ENCODE measurements around the gene ELL2. TPM values are rescaled to one million over a fixed set of nuclear protein-coding genes. Genes with fewer than 3 reads are reported as not detected.

Gene ELL2
- total RNA-seq, 1 donor from 2014 or later: 76.3 TPM

- Histone ChIP-seq H3K4me3 (ENCODE audit: low read depth, low read length) (no peak overlapping the region), H3K27me3 (ENCODE audit: control insufficient read depth, insufficient read depth, low read length) (no peaks in the 10 kb centered on the region), H3K36me3 (ENCODE audit: control insufficient read depth, insufficient read depth, low read length) (no peaks in the 10 kb centered on the region)
- DNase-seq (ENCODE audit: low read depth) (no peak), FAIRE-seq (no peak)
- no peak for TF ChIP-seq CTCF (IDR thresholded peaks at IDR 0.05; ENCODE audit: insufficient read depth, low read length, severe bottlenecking)
These were observed 26.4 kb upstream of the ELL2 start for GRCh38 chr5:95988094-95988493.

GRCh38 chr5:95986937-95987520, 25.4 kb upstream of the ELL2 start:
- Histone ChIP-seq H3K36me3 (ENCODE audit: control insufficient read depth, insufficient read depth, low read length) (no peaks in the 10 kb centered on the region), H3K4me3 (ENCODE audit: low read depth, low read length) (no peak overlapping the region), H3K27me3 (ENCODE audit: control insufficient read depth, insufficient read depth, low read length) (no peaks in the 10 kb centered on the region)
- peak; percentile 29 for DNase-seq (ENCODE audit: low read depth)
- TF ChIP-seq CTCF (IDR thresholded peaks at IDR 0.05; ENCODE audit: insufficient read depth, low read length, severe bottlenecking): no peak
- no peak for FAIRE-seq

DNA sequence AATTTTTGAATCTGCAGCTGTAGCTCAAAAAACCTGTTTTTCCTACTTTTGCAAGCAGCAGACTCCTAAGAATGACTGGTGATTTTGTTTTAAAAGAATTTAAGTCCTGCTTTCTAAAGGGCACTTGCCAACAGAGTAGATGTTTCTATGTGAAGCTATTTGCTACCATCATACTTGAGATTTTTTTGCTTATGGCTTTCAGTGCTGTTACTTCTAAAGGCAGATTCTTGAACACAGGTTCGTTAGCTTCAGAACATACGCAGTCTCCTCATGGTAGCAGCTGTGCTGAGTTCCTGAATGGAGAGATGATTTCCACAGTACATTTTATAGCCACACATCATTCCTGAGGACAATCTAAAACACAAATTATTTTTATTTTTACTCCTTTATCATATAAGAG, 24.4 kb upstream of the ELL2 start:
- TF ChIP-seq CTCF (IDR thresholded peaks at IDR 0.05; ENCODE audit: insufficient read depth, low read length, severe bottlenecking): no peak
- no peaks in the 10 kb centered on the region for H3K27me3 ChIP-seq (ENCODE audit: control insufficient read depth, insufficient read depth, low read length)
- H3K36me3 ChIP-seq (ENCODE audit: control insufficient read depth, insufficient read depth, low read length): no peaks in the 10 kb centered on the region
- no peak overlapping the region for H3K4me3 ChIP-seq (ENCODE audit: low read depth, low read length)
- DNase-seq (ENCODE audit: low read depth) (no peak), FAIRE-seq (no peak)

DNA sequence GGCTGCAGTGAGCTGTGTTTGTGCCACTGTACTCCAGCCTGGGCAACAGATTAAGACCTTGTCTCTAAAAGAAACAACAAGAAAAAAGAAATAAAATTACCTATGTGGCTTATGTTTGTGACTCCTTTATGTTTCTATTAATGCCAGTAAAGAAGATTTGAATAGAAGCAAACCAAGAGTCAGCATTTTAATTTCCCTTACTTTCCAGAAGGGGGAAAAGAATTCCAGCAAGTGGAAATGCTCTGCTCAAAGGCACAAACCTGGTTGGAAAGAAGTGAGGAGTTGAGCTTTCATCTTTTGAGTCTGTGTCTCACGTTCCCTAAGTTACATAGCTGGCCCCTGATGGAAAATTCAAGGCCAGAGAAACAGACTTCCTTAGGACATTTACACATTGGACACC, 23.6 kb upstream of the ELL2 start:
- no peak for FAIRE-seq
- no peak for TF ChIP-seq CTCF (IDR thresholded peaks at IDR 0.05; ENCODE audit: insufficient read depth, low read length, severe bottlenecking)
- H3K36me3 ChIP-seq (ENCODE audit: control insufficient read depth, insufficient read depth, low read length): no peaks in the 10 kb centered on the region
- no peak for DNase-seq (ENCODE audit: low read depth)
- no peaks in the 10 kb centered on the region for H3K27me3 ChIP-seq (ENCODE audit: control insufficient read depth, insufficient read depth, low read length)
- no peak overlapping the region for H3K4me3 ChIP-seq (ENCODE audit: low read depth, low read length)

GRCh38 chr5:95984287-95984938, 22.8 kb upstream of the ELL2 start:
- peak; percentile 60 for DNase-seq (ENCODE audit: low read depth)
- no peak overlapping the region for H3K4me3 ChIP-seq (ENCODE audit: low read depth, low read length)
- FAIRE-seq: no peak
- no peak for TF ChIP-seq CTCF (IDR thresholded peaks at IDR 0.05; ENCODE audit: insufficient read depth, low read length, severe bottlenecking)
- H3K36me3 ChIP-seq (ENCODE audit: control insufficient read depth, insufficient read depth, low read length): no peaks in the 10 kb centered on the region
- no peaks in the 10 kb centered on the region for H3K27me3 ChIP-seq (ENCODE audit: control insufficient read depth, insufficient read depth, low read length)

GRCh38 chr5:95983509-95983908, 21.9 kb upstream of the ELL2 start:
- TF ChIP-seq CTCF (IDR thresholded peaks at IDR 0.05; ENCODE audit: insufficient read depth, low read length, severe bottlenecking): no peak
- no peaks in the 10 kb centered on the region for H3K36me3 ChIP-seq (ENCODE audit: control insufficient read depth, insufficient read depth, low read length)
- H3K4me3 ChIP-seq (ENCODE audit: low read depth, low read length): no peak overlapping the region
- no peaks in the 10 kb centered on the region for H3K27me3 ChIP-seq (ENCODE audit: control insufficient read depth, insufficient read depth, low read length)
- DNase-seq (ENCODE audit: low read depth): no peak
- no peak for FAIRE-seq
